Erythroblast (primary cell): Measurements from ENCODE around the gene TRMO.
A peak's percentile ranks its signal among the peaks of the same experiment; 100 is the strongest.

Experiments
- DNase-seq, 2 experiments: peaks; one replicate each; lab custom pipeline; 2025; lab: John Stamatoyannopoulos, UW
- GATA1 ChIP-seq: IDR thresholded peaks from 2 replicates; pipeline ENCODE4 v1.6.1; 2011; ENCODE audit warnings: low read depth, mild to moderate bottlenecking, control low read depth, low read length, moderate library complexity
- POLR2A ChIP-seq: IDR thresholded peaks from 2 replicates; pipeline ENCODE4 v1.6.1; 2011; ENCODE audit warnings: mild to moderate bottlenecking, low read length

The TRMO gene

DNA sequence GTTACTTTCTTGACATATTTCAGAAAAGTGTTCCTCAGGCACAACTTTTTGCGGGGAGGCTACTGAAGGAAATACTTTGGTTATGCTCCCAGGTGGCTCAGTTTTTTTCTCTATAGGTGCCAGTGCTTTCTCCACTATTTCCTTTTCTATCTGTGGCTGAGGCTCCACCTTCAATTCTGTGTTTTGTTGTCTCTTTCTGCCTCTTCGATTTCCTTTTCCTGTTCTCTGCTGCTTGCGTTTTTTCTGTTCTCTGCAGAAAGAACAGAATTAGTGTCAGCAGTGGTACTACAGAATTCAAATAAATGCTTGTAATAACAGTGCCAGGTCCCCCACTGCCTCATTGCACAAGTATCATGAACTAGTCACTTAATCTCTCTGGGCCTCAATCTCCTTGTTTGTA is 8.7 kb upstream of the TRMO start:
- no peak for TF ChIP-seq GATA1
- no peak for TF ChIP-seq POLR2A
- no peak for DNase-seq

DNA sequence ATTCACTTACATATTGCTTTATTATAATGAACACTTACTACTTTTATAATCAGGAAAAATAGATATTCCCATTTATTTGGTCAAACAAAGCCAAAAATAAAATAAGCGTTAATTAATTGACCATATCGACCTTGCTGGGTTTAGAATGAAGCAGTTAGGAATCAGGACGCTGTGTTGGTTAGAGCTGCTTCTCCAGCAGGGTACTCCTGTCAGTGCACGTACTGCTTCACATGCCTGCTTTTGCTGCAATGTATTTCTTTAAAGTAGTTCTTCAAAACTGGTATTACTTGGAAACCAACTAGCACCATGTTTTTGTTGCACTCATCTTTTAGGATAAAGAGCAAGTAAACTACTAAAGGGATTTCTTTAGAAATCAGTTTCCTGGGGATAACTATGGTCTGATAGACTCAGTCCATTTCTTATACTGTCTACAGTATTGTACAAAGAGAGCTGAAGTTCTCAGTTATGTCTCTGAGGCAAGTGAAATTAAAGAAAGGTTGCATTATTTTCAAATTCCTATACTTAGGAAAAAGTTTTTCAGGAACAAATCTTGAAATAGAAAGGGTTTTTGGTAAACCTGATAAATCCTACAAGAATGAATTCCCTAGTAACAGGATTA is 6.8 kb upstream of the TRMO start:
- no peak for DNase-seq
- no peak for TF ChIP-seq GATA1
- TF ChIP-seq POLR2A = no peak

DNA sequence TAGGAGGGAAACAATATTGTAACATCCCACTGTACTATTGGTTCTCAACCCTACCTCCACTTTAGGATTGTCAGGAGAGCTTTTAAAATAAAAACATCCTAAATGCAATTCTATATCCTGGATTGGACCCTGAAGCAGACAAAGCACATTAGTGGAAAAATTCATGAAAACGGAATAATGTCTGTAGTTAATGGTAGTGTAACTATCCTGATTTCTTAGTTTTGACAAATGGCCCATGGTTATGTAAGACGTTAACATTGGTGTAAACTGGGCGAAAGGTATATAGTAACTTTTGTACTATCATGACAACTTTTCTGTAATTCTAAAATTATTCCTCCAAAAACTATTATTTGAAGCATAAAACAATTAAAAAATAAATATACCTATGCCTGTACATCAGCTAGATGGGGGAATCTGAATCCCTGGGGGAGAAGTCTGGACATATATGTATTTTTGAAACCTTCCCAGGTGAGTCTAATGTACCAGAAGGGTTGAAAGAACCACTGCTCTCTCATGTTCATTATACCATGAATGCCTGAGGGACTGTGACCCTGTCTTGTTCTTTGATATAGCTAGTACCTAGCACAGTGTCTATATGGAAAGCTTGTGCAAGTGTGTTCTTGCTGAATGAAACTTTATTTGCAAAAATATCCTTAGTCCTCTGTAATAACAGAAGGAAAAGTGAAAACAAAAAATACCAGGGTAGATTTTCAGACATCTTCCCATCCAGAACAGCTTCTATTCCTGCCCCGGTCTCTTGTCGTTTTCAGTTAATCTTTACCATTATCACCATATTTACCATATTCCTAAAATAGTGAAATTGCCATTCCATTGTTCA is 3.4 kb upstream of the TRMO start:
- DNase-seq = no peak
- no peak for TF ChIP-seq GATA1
- peak; percentile 45 for TF ChIP-seq POLR2A

DNA sequence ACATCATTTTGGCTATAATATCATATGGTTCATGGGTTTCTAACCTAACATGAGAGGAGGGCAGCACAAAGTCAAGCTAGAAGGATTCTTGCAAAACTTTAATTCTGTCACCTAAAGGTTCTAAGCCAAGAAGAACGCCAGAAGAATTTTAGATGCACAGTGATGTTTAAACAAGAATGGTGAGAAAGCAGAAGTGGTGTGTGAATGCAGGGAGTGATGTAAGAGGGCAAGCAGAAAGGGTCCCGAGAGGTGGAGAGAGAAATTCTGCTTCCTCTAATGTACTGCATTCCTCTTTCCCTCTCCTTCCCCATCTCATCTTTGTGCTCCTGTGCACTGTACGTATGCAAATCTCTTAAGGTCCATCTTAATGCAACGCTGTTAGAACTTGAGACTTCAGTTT is 2.1 kb upstream of the TRMO start:
- no peak for DNase-seq
- TF ChIP-seq POLR2A (peak; percentile 12), GATA1 (no peak)

DNA sequence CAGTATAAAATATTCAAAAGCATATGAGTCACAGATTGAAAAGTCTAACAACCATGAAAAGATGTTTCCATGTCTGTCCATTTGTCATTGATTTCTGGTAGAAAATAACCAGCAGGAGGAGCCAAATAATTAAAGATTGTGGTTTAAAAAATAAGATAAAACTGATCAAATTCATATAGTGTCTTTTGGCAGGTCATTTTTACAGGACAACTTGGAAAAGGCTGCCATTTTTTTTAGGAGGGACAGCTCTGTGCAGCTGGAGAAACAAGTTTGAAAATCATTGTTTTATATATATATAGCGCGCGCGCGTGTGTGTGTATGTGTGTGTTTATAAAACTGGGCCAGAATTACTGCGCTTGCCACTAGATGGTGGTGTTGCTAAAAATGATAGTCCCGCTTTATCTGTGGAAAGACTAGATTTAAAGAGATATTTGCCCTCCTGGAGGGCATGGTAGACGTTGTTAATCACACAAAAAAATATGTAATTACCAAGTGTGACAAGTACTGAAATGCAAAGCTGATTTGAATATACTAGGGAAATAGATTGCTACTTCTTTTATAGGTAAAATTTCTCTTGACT is 1.3 kb upstream of the TRMO start:
- DNase-seq = peak; percentile 87 to 91
- TF ChIP-seq POLR2A (no peak), GATA1 (no peak)

DNA sequence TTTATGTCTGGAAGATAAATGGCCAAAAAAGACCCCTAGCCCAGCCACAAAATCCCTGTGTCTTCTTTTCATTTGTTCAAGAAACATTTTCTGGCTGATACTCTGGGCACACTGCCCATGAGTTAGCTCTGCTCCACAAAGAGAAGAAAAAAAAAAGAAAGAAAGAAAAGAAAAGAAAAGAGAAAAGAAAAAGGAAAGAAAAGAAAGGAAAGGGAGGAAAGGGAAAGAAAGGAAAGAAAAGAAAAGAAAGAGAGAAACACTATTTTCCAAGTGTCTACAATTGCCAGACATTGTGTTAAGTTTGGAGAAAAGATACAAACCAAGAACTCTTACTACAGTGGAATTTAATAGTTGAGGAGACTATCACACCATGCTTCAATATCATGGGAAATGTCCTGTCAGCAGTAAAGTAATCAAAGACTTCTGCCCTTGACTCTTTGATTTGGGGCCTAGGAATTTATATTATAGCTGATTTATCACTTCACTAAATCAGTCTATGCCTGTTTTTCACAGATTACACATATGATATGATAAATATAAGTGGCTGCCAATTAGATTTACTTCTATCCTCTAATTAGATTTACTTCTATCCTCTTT is 3.0 kb downstream of the TRMO start:
- no peak for DNase-seq
- TF ChIP-seq POLR2A (no peak), GATA1 (no peak)

DNA sequence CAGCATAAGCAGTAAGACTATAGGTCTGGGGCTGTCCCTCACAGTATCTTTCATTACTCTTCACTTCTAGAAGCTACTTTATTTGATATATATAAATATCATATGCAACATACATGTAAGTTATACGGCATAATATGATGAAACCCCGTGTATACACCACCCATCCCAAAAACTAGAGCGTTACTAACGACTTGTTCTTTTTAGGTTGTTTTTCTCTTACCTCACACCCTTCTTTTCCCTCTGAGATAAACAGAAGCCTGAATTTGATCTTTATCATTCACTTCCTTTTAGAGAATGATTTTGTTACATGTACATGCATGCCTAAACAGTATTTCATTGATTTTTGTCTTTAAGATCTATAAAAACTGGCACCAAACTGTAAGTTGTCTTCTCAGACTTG is 3.7 kb downstream of the TRMO start:
- DNase-seq = peak in 1 of 2 experiments; percentile 26
- TF ChIP-seq GATA1 (no peak), POLR2A (no peak)

DNA sequence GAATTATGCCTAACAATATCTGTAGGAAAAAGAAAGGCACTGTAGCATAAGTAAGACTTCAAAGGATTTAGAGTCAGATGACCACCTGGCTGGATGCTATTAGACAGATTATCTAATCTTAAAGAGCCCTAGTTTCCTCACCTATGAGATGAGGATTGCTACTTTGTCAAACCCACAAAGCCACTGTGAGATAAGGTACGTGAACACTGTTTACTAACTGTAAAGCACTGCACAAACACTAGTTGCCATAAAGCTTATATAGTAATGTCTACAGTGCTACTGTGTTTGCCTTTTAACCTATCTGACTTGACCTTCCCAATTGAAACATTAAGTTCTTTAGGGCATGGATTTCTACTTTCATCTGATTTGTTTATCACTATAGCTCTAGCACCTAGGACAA is 10.3 kb downstream of the TRMO start:
- DNase-seq = no peak

DNA sequence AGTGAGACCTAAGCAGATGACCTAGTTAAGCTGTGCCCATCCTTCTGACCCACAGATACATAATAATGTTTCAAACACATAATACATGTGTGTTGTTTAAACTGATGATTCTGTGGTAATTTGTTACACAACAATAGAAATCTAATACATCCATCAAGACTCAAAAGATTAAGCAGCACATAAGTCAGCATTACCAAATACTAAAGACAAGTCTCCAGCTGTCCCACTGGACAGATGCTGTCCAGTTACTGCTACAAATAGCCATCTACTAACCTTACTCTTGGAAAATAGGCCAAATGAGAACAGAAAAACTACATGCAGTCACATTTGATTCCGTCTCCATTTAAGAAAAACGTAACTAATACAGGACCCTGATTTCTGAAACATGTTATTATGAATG is 10.8 kb downstream of the TRMO start:
- TF ChIP-seq GATA1 = no peak
- TF ChIP-seq POLR2A = no peak
- DNase-seq = no peak

More for the DNA sequence above, 10.3 kb downstream of the TRMO start:
- TF ChIP-seq POLR2A = no peak

DNA sequence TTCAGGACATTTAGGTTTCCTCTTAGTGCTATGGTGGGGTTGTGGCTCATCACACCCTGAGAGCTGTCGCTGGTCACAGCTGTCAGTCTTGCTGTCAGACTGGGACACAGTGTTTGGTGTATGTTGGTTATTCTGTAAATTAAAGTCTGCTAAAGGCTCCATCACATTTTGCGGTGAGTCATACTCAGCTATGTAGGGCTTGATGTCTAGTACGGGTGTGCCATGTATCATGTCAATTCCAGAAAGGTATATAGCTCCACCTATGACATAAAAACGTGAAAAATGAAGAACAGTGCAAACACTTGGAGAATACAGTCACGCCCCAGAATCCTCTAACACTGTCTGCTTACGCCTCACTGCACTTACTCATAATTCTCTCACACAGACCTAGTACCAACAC is 11.9 kb downstream of the TRMO start:
- TF ChIP-seq POLR2A (no peak), GATA1 (no peak)
- no peak for DNase-seq

DNA sequence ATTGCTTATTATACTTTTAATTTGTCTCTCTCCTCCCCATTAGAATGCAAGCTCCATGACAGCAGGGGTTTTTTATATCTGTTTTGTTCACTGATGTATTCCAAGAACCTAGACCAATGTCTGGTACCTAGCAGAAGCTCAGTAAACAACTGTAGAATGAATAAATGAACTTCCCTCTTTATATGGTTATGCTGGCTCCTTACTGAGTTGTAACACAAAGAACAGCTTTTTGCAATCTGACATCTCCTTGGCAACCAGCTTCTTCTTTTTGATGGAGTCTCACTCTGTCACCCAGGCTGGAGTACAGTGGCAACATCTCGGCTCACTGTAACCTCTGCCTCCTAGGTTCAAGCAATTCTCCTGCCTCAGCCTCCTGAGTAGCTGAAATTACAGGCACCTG is 13.6 kb downstream of the TRMO start:
- no peak for DNase-seq
- TF ChIP-seq GATA1 (no peak), POLR2A (no peak)

DNA sequence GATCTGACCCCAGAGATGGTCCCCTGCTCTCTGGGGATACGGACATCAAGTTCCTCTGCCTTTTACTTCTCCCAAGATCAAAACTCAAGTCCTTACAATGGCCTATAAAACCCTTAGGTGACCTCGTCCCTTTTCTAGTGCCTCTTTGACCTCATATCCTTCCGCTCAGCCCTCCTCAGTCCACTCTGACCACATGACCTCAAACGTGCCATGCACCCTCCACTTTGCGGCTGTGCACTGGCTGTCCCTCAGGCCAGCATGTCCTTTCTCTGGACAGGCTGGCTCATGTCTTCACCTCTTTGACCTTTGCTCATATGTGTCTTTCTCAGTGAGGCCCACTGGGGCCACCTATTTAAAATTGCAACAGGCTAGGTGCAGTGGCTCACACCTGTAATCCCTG is 14.7 kb downstream of the TRMO start:
- TF ChIP-seq GATA1 = no peak
- no peak for DNase-seq

DNA sequence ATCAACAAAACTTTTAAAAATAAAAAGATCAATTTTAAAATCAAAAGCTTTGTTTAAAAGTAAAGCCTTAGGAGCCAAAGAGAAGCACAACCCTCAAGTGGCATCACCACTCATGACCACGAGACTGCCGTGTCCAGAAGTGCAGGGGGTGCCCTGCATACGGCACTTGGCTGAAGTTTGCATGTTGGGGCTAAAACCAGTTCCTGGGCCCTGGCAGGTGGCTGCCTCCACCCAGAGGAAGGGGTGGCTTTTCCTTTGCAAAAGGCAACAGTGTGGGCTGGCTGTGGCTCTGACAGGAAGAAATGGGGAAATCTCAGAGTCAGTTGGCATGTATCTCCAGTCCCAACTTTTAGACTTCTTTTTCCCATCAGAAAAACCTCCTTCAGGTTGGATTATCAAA is 15.3 kb downstream of the TRMO start:
- no peak for TF ChIP-seq POLR2A
- TF ChIP-seq GATA1 = no peak
- DNase-seq = no peak

DNA sequence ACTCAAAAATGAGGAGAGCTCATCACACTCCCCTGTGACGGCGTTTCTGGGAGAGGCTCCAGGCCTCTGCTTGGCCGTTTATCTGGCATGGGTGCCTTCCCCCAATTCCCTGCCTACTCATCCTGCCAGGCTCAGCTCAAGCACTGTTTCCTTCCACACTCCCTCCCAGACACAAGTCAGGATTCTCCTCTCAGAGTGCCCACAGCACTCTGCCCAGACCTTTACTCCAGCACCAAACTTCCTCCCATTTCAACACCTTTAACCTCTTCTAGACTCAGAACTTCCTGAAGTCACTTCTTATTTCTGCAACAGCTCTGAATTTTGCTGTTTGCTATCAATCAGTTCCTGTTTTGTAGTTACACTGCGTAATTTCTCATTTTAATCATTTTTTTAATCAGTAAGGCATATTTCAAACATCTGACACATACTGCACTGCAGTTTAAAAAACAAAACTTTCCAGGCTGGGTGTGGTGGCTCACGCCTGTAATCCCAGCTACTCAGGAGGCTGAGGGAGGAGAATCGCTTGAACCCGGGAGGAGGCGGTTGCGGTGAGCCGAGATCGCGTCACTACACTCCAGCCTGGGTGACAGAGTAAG is 16.0 kb downstream of the TRMO start:
- DNase-seq = no peak
- no peak for TF ChIP-seq POLR2A
- no peak for TF ChIP-seq GATA1
